GM12892 (cell line): ENCODE measurements around the gene ABLIM2.

Experiments
- POLR2A ChIP-seq: IDR thresholded peaks from 2 replicates; pipeline ENCODE4 v1.6.1; 2011; ENCODE audit warnings: low read depth, low read length, control low read depth
- TAF1 ChIP-seq: IDR thresholded peaks from 2 replicates; pipeline ENCODE4 v1.6.1; 2011; ENCODE audit warnings: low read depth, mild to moderate bottlenecking, control low read depth, low read length, borderline replicate concordance

GRCh38 chr4:8171266-8171665 lies 12.7 kb upstream of the ABLIM2 start:
- TF ChIP-seq TAF1 (no peak), POLR2A (no peak)
